Subcutaneous adipose tissue (tissue), 4 donors: ENCODE results near the gene ARSB. TPM values are rescaled to one million over a fixed set of nuclear protein-coding genes. Genes with fewer than 3 reads are reported as not detected.

ENCODE experiments used
- total RNA-seq, 4 donors: library from RNA; depleted of rRNA; stranded (reverse); fragments of >200 nt; gene quantifications; one replicate each; pipeline ENCODE4 v1.1.0, GENCODE V29; 2016
- TF ChIP-seq, protein P1 (sequence below): fragments of 450-650 bp; IDR thresholded peaks from one replicate; pipeline ENCODE4 v1.5.1; 2016; ENCODE audit warnings: low read depth, mild to moderate bottlenecking, control low read depth, antibody characterized with exemption, moderate library complexity

The ARSB gene
- total RNA-seq, 4 donors from 2014 or later = 10.9 to 24.8 (median 17.0) TPM

DNA sequence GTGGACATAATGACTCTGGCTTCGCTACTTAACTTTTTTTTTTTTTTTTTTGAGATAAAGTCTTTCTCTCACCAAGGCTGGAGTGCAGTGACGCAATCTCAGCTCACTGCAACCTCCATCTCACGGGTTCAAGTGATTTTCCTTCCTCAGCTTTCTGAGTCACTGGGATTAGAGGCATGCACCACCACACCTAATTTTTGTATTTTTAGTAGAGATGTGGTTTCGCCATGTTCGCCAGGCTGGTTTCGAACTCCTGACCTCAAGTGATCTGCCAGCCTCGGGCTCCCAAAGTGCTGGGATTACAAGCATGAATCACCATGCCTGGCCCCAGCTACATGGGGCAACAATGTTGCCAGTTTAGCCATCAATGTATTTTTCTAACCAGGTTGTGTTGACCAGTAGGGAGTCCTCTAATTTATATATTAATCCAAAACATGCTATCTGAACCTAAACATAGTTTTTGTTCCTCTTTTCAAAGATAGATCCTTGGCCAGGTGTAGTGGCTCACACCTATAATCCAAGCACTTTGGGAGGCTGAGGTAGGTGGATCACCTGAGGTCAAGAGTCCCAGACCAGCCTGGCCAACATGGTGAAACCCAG, 216.2 kb downstream of the ARSB start:
- TF ChIP-seq, protein P1, sequence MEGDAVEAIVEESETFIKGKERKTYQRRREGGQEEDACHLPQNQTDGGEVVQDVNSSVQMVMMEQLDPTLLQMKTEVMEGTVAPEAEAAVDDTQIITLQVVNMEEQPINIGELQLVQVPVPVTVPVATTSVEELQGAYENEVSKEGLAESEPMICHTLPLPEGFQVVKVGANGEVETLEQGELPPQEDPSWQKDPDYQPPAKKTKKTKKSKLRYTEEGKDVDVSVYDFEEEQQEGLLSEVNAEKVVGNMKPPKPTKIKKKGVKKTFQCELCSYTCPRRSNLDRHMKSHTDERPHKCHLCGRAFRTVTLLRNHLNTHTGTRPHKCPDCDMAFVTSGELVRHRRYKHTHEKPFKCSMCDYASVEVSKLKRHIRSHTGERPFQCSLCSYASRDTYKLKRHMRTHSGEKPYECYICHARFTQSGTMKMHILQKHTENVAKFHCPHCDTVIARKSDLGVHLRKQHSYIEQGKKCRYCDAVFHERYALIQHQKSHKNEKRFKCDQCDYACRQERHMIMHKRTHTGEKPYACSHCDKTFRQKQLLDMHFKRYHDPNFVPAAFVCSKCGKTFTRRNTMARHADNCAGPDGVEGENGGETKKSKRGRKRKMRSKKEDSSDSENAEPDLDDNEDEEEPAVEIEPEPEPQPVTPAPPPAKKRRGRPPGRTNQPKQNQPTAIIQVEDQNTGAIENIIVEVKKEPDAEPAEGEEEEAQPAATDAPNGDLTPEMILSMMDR = no peak

- TF ChIP-seq, protein P1 = no peak
Observed at GRCh38 chr5:78766412-78766762, 218.7 kb downstream of the ARSB start.

DNA sequence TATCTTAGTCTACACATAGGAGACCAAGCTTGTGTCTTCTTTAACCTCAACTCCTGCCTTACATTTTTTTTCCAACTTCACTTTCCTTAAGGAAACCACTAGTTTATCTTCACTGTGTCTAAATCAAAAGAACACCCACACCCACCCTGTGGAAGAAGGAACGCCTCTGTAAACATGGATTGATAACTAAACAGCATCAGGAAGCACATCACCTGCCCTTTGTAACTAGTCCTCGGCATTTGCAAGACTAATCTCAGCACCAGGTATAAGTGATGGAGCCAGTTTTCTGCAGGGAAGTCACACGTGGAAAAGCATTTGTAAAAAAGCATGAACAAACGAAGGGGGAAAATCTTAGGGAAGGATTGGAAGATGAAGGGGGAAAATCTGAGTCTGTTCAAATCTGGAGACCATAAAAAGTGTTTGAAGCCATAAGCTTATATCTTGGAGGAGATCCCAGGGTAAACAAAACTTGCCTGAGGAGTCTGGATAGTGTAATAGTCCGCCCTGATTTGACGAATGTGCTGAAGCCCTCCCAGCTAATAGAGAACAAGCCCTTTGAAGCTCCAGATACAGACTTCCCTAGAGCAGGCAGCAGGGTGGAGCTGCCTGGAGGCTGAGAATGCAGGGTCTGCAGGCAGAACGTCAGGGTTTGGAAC, 219.2 kb downstream of the ARSB start:
- TF ChIP-seq, protein P1 = no peak

DNA sequence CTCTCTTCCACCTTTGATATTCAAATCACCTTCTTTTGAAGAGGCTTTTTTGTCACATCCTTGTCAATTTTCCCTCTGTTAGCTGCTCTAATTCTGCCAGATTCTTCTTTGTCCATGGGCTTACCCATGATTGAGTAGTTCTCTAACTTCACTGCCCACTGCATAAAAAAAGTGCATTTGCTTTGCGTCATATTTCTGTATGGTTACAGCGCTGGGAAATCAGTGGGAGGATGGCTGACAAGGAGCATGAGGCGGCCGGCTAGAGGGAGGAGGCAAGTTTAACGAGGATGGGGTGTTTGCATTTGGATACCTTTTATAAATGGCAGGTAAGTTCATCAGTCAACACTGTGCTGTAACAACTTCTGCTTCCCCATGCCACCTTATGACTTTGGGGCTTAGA, 220.0 kb downstream of the ARSB start:
- TF ChIP-seq, protein P1 = no peak

DNA sequence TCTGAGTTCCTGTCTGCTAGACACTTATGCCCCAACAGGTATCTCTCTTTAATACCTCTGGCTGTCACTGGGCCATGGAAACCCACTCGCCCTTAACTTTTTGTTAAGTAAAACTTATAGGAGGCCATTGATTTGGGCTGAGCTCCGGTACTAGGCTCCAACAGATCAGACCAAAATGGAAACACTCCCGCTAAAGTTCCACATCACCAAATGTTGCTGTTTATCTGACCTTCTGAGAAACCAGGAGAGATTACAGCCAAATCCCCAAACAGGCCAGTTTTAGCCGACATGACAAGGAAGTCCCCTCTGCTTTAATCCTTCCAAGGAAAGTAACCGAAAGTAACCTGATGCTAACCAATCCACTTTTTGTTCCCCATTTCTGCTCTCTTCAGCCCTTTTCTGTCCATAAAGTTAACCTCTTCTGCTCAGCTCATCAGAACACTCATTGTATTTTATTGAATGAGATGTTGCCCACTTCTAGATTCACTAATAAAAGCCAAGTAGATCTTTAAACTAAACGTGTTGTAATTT, 221.4 kb downstream of the ARSB start:
- TF ChIP-seq, protein P1 = no peak

GRCh38 chr5:78761840-78762239, 223.3 kb downstream of the ARSB start:
- TF ChIP-seq, protein P1 = no peak

- TF ChIP-seq, protein P1 = no peak
Observed at GRCh38 chr5:78760770-78761169, 224.3 kb downstream of the ARSB start.
